Anterior cingulate cortex (tissue), 58 donors: ENCODE measurements around the gene P2RY14.

Experiments
- DNase-seq, 58 donors: peaks; one replicate each; lab custom pipeline; 2025; lab: John Stamatoyannopoulos, UW

Gene P2RY14

DNA sequence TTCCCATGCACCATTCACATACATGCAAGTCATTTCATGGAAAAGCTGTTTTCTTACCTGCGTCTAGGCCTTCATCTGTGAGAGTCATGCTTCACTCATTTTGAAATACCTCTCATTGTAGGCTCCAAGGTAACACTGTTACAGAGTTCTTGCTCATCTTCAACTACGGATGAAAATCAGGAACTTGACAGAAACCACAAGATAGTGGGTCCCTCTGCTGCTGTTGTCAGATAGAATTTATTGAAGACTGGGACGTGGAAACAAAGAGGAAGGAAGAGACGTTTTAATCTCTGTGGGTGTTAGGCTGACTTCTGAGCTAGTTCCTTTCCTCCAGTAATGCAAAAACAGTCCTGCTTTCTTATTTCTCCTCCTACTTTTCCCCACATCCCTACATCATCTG is at the start of gene P2RY14:
TSS of gene P2RY14 (minus strand) at position 313 of the 400 bp plus-strand sequence. CDS start 64,226 bp downstream, outside the sequence.
- no peak for DNase-seq

DNA sequence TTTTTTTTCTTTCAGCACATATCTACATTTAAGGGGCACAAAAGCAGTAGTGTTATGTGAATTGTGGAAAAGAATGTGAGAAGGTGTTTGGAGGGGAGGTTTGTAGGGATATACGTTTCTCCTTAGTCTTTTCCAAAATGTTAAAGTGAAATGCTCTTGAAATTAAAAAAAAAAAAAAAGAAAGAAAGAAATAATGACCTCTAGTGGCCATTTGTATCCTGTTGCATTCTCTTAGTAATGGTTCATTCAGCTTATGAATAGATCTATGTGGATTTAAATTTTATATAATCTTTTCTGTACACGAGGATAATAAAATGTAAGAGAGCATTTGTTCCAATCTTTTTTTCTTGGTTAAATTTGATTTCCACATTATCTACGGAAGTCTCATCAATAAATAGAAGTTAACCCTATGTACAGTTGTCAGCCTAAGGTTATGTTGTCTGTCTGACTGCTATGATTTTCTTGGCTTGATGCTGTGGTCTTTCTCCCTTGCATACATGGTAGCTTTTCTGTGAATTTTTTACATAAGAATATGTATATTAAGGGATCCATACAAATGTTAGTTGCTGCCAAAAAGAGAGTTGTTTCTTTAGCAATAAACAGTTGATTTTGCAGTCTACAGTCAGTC is 49.3 kb upstream of the P2RY14 start:
- DNase-seq, result no peak

DNA sequence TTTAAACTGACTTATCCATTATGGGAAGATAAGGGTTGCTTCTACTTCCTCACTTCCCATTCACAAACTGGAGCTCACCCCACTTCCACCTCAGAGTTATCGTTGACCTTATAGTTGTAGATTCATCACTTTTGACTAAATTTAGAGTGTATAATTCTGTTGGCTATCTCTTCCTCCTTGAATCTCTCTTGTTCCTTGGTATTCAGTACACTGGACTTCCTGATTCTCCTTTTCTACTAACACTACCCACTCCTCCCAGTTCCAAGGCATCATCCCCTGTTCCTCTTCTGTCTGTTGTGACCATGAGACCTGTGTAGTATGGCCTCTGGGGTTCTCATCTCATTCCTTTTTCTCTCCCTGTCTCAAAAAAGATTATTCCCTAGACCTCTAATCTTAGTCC is 44.2 kb upstream of the P2RY14 start:
- DNase-seq, result no peak

GRCh38 chr3:151321526-151321925 is 43.2 kb upstream of the P2RY14 start:
- no peak for DNase-seq

DNA sequence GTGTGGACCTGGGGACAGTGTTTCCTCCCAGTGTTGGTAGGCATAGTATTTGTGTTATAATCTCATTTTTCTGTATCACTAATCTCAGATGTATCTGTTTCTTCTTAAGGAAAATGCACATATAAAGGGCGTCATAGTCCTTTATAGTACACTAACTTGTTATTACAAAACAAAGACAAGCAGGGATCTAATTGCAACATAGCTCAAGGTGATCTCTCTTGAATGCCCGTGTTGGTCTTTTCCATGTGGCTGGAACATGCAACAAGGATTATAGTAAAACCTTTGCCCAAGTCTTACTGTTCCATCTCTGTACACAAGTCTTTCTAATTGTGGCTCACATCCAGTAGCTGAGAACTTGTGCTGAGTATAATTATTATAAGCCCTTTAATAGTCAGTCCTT is 41.8 kb upstream of the P2RY14 start:
- no peak for DNase-seq

DNA sequence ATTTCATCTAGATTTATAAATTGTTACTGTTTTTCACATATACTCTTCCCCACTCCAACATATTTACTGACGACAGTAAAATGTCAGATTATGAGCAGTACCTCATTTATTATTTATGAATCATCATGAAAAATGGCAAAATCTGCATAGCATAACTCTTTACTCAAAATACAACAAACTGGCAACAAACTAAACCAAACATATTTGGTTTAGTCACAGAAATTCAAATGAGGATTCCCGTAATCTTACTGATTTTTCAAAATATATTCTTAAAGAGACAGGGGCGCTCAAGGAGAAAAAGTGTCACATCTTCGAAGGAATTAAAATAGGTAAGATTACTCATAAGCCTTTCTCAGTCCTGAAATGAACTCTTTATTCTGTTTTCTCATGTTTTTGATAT is 41.3 kb upstream of the P2RY14 start:
- no peak for DNase-seq

DNA sequence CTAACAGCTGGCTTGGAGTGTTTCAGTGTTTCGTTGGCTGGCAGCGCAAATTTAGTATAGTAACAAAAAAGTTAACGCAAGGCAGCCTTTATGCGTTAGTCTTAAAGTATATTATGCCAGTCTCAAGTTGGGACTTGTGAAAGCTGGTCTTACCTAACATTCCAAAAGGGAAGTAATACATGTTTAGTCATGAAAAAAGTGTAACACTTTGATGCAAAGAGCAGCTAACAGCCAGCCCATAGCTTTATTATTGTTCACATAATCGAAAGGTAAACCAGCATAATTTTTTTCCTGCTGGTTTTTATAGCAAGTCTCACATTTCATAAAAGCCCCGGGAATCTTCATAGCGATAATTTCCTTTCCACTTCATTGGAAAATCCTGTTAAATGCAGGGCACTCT is 40.6 kb upstream of the P2RY14 start:
- no peak for DNase-seq

DNA sequence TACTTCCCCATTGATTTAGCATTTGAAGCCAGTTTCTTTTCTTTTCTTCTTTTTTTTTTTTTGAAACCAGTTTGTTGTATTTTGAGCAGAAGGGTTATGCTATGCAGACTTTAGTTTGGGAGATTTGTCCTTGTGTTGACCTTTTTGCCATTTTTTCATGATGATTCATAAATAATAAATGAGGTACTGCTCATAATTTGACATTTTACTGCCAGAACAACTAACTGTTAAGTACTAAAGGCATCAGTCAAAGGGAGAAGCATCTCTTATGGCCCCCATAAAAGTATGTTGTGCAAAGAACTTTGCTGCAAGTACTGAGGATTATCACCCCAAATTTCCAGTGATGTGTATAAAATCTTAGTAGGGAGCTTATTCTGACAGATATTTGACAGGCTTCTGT is 40.0 kb upstream of the P2RY14 start:
- DNase-seq, result no peak

DNA sequence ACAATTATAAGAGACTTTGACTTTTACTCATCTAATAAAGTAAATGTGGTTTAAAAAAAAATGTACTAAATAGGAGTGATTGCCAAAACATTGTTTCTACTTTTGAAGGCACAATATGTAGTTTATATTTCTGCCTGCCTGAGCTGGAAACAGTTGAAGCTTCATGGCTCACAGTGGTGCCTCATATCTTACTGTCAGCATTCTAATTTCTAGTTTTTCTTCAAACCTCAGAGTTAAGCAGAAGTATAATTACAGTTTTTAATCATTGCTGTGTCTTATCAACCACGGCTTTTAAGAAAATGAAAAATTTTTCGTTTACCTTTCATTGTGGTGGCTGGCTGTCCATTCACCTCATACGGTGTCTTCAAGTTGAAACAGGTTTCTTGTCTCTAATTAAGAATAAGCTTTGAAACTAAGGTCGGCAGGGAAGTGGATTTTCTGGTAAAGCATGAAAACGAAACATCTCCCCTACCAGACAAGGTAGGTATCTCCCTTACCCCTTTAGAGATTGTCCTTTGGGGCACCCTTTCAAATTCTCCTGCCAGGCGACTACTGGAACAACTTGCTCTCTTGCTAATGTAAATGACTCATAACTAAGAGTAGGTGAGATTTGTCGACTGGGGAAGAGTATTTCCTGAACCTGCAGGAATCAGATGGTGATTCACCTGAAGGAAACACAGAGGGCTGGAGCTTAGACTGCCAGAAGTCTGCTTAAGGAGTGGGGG is 38.1 kb upstream of the P2RY14 start, which contains the start of gene GPR87:
TSS of gene GPR87 (minus strand) at position 554 of the 725 bp plus-strand sequence. CDS start 16,720 bp downstream, outside the sequence.
- DNase-seq, result no peak

DNA sequence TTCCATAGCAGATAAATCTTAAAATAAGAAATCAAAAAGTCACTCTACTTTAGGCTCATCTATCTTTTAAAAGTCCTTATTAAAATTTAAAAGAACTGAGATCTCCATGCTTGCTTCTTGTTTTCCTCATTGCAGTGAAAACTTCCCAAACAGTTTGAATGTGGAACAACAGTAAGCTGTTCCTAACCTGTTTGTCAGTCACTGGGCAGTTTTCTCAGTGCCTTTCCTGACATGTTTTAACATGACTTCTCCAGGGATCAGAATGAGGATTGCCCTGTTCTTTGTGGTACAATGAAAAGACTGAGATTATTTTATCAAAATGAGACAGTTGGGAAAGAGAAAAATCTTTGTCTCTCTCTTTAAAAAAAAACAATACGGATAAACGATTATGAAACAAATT is 37.5 kb upstream of the P2RY14 start:
- no peak for DNase-seq

DNA sequence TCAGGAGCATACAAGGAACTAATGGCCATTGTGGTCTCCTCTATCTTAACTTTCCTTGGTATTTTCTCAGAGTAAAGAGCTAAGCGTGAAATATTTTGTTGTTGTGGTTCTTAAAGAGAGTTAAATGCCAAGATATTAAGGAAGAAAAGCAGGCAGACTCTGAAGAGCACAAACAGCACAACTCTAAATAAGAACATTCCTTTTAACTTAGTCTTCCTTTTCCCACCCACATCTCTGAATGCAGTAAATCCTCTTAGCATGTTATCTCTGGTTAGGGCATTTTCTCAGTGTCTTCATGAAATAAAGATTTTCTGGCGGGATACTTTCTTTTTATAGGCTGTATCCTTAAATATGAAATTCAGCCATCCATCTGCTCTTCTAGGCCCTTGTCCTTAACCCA is 36.8 kb upstream of the P2RY14 start:
- no peak for DNase-seq

DNA sequence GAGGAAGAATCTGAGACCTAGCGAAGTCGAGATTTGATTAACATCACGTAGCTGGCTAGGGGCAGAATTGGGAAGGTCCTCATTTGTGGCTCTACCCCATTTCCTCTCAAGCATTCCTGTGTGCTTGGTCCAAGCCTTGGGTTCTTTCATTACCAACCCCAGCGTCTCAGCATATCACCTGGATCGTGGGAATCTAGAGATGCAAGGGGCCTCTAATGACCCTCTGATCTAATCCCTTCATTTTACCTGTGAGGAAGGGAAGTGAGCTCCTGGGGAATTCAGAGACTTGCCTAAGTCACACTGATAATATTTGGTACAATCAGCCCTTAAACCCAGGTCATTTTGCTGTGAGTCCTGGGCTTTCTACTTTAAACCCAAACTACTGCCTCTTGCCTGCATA is 36.3 kb upstream of the P2RY14 start:
- DNase-seq, result no peak

DNA sequence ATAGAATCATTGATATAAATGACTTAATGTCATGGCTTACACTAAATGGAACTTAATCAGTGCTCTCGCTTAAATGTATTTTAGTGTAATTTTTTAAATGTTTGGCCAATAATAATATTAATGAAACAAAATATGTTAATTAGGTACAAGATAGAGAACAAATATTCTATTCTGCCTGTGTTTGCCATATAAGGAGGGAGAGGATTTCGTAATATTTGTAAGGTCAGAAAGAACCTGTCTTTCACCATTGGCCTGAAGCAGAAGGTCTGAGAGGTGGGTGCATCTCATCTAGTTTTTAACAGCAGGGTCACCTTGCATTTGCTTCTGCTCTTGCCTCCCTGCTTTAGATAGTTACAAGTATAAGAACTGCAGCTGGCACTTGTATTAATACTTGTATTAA is 35.8 kb upstream of the P2RY14 start:
- no peak for DNase-seq

DNA sequence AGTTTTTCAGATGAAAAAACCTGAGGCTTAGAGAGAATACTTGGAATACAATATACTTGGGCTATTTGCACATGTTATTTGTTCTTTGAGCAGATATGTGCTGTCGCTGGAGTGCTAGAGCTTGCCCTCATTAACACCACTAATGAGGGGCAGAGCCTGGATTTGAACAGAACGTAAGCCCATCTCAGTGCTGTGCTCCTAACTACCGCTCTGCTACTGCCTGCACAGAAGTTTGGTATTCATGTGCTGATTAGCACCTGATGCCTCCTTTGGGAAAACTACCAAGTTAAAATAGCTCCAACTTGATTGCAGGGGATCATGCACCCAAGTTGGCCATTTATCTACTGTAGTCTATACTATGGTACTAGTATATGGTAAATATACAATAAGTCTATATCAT is 34.6 kb upstream of the P2RY14 start:
- DNase-seq, result no peak

DNA sequence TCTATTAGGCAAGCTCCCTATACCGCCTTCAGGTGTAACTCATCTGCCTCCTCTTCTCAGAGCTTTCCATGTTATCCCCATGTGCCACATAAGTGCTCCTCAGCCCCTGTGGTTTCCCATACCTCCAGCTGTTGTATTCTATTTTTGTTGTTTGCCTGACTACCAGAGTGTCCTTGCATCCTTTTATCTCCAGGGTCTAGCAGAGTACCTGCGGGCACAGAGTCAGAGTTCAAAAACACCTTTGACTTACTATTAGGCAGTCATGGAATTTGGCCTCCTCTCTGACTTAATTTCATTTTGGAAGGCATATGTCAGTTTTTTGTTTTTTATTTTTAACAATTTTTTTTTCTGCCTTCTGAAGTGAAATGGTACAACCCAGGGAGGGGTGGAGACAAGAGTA is 31.2 kb upstream of the P2RY14 start:
- no peak for DNase-seq

DNA sequence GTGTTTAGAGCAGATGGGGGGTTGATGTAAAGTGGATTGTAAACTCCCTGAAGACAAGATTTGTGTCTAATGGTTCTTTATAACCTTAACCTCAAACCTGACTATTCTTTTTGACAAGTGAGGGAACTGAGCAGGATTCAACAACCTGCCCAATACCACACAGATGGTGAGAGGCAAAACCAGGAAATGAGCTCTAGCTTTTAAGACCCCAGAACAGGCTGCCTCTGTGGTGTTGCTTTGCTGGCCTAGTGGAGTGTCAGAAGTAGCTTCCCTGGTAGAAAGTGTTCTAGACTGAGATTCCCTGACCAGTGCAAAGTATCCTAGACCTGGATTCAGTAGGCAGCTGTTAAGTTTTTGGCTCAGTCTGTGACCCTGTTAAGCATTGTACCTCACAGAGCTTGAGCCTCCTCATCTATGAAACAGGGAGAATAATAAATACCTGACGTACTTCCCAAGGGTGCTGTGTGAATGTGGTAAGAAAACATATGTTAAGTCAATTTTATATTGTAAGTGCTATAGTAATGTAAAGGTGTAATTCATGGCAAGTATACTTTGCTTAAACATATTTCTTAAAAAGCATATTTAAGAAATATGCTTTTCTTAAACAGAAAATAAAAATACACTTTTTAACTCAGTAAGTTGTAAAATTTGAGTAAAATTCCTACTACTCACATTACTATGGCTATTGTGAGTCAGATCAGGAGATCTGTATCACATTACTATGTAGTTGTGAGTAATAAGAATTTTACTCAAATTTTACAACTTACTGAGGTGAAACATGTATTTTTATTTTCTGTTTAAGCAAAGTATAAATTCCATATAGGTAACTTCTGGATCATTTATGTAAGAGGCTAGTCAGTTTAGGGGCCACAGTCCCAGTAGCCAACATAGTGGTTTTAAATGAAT is 29.5 kb upstream of the P2RY14 start:
- no peak for DNase-seq

GRCh38 chr3:151307131-151307530 is 28.8 kb upstream of the P2RY14 start:
- DNase-seq, result no peak

GRCh38 chr3:151306168-151306810 is 27.9 kb upstream of the P2RY14 start:
- DNase-seq, result no peak

GRCh38 chr3:151305775-151306151 is 27.4 kb upstream of the P2RY14 start:
- no peak for DNase-seq

DNA sequence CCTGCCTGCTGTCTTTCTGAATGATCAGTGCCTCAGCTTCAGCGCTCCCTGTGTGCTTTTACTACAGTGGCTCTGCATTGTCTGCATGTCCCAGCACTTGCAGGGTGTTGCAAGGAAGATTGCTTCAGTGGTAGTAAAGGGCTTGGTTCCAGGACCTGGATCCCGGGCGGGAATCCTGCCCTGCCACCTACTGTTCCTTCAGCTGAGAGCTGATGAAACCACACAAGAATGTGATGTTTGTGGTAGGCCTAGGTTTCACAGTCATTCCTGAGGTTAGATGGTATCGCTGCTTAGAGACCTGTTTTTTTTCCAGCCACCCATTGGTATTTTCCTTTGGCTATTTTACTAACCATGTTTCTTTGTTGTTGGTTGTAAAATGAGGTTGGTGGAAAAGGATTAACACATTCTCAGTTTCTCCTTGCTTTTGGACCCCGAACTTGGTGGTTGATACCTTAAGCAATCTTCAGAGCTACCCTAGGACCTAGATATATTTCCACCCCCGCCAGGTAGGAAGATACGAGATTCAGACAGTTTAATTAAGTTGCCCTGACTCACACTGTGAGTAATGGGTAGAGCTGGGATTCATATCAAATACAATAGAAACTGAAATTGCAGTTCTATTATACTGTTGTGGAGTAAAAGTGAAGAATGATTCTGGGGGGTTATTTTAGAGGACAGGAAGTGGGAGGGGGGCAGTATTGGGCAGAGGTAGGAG is 26.9 kb upstream of the P2RY14 start:
- peak in 5 of 58 donors; percentile 2 to 61 (median 8) for DNase-seq
